ENCODE measurements around the gene EIF2AK3.

GRCh38 chr2:88626171-88627054, 851 bp downstream of the EIF2AK3 start:
- TF ChIP-seq RFX5 (IDR thresholded peaks at IDR 0.05; ENCODE audit: low read depth, low read length) = no peak
- no peak for TF ChIP-seq SUZ12 (IDR thresholded peaks at IDR 0.05; ENCODE audit: unreplicated experiment)
- no peak for TF ChIP-seq PRDM15 (CRISPR knock-in tag; IDR thresholded peaks at IDR 0.05)
- TF ChIP-seq ATF2 (IDR thresholded peaks at IDR 0.05; ENCODE audit: low read length) = no peak
